ENCODE results near the gene RAPGEF5.

RAPGEF5 gene

GRCh38 chr7:22378199-22378980, 21.4 kb upstream of the RAPGEF5 start:
- no peak for DNase-seq (ENCODE audit: low spot score)

DNA sequence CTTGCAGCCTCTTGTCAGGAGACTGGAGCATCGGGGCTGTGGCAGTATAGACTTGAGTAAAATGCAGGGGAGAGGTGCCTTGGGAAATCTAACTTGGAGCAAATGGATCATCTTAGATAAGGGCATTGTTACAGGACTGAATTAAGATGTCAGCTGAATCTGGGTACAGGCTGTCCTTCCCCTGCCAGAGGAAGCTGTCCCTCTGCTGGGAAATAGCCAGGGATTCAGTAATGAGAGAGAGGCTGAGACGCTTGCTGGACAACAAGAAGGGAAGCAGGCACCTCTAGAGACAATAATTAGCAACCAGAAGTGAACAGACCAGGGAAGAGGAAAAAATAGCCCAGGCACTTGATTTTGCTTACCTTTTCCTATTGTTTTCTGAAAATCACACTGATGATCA, 20.7 kb upstream of the RAPGEF5 start:
- DNase-seq (ENCODE audit: low spot score): no peak

DNA sequence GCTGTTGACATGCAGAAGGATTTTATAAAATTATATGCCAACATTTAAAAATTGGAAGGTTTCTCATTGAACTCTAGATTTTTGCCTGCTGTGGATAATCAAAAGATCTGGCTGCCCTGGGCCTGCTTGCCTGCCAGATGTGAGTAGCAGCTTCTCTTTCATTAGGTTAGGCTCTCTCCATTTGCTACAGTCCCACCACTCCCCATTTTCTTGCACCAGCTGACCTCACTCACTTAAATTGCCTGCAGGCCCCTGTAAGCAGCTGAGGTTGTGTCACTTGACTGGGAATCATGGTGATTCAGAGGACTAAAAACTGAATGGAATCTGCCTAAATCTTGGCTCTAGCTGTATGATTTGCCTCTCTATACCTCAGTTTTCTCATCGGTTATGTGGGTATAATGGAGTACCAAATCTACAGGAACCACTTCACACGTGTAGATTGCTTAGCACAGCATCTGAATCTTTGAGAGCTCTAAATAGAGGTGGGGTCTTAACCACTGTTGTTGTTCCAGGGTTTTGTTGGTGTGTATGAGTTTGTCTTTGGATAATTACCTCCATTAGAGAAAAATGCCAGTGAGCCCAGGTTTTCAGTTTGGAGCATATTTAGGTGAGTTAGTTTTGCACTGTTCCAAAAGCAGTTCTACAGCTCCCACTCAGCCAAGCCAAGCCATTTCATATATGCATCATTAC, 18.6 kb upstream of the RAPGEF5 start:
- DNase-seq (ENCODE audit: low spot score): no peak

DNA sequence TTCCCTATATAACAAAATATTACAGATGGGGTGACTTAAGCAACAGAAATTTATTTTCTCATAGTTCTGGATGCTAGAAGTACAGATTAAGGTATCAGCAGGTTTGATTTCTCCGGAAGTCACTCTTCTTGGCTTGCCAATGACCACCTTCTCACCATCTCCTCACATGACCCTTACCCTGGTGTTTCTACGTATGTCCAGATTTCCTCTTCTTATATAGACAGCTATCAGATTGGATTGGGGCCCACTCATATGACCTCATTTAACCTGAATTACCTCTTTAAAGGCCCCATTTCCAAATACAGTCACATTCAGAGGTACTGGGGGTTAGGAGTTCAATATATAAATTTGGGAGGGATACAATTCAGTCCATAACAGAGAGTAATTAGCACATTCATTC, 17.0 kb upstream of the RAPGEF5 start:
- DNase-seq (ENCODE audit: low spot score): no peak

- DNase-seq (ENCODE audit: low spot score): no peak
These were observed 16.4 kb upstream of the RAPGEF5 start for GRCh38 chr7:22373388-22373787.

- no peak for DNase-seq (ENCODE audit: low spot score)
These were observed 15.9 kb upstream of the RAPGEF5 start for GRCh38 chr7:22372863-22373262.

DNA sequence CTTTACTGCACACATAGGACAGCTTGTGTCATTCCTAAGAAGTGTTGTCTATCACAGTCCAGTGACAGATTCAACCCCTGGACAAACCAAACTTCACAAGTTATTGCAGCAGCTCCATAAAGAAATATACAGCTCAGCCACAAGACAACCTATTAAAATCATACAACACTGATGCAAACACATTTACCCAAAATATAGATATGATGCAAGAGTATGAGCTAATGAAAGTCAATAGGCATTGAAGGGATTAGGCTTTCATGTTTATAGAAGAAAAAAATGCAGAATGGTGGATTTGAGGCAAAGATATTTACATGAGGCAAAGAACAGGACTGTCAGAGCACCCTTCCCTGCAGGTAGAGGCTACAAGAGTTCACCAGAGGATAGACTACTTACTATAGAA, 14.9 kb upstream of the RAPGEF5 start:
- no peak for DNase-seq (ENCODE audit: low spot score)

- DNase-seq (ENCODE audit: low spot score): no peak
These were observed 7.9 kb upstream of the RAPGEF5 start for GRCh38 chr7:22364900-22365299.

- no peak for DNase-seq (ENCODE audit: low spot score)
These were observed 6.9 kb upstream of the RAPGEF5 start for GRCh38 chr7:22363756-22364422.

DNA sequence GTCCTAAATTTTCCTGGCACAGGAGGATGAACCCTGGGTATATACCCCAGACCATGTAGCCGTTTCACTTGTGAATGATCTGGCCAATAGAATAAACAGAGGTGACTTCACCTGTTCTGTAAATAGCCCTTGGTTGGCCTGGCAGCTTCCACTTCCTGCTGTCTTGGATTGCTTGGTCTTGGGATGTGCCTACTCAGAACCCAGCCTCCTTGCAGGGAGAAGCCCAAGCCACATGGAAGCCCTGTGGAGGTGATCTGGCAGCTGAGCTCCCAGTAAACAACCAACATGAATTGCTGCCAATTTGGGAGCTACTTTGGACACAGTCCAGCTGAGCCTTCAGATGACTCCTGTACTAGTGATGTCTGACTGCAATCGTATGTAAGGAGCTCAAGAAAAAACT, 4.8 kb upstream of the RAPGEF5 start:
- no peak for DNase-seq (ENCODE audit: low spot score)

GRCh38 chr7:22361320-22361719, 4.4 kb upstream of the RAPGEF5 start:
- no peak for DNase-seq (ENCODE audit: low spot score)

DNA sequence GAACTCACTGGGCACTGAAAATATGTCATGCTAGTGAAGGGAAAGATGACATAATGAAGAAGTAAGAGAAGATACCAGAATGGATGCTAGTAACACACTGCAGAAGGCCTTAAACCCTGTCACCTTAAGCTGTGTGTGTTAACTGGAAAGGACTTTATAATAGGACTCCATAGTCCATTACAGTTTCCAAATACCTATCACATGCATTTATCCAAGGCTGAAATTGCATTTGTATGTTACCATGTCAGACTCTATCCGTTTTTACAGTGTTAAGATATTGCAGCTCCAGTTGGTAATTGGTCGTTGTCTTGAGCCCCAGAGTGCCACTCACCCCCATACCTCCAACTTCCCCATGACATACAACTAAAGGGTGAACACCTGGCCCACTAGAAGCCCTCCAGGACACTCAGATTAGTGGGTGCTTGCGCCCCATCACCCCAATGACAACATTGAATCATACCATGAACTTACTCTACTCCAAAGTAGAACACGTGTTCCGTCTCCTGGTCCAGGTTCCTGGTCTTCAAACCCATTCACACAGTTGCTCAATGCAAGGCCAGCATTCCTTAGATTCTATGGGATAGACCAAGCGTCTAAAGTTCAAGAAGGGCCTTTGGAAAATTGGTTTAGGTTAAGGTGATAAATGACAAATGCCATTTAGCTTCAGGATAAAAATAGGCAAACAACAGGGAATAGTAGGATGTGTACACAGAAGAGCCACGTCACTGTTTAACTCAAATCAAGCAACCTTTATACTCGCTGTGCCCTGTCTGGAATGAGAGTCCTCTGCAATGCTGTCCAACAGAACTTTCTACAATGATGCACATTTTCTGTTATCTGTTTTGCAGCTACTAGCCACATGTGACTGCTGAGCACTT, 2.1 kb upstream of the RAPGEF5 start:
- DNase-seq (ENCODE audit: low spot score): no peak

DNA sequence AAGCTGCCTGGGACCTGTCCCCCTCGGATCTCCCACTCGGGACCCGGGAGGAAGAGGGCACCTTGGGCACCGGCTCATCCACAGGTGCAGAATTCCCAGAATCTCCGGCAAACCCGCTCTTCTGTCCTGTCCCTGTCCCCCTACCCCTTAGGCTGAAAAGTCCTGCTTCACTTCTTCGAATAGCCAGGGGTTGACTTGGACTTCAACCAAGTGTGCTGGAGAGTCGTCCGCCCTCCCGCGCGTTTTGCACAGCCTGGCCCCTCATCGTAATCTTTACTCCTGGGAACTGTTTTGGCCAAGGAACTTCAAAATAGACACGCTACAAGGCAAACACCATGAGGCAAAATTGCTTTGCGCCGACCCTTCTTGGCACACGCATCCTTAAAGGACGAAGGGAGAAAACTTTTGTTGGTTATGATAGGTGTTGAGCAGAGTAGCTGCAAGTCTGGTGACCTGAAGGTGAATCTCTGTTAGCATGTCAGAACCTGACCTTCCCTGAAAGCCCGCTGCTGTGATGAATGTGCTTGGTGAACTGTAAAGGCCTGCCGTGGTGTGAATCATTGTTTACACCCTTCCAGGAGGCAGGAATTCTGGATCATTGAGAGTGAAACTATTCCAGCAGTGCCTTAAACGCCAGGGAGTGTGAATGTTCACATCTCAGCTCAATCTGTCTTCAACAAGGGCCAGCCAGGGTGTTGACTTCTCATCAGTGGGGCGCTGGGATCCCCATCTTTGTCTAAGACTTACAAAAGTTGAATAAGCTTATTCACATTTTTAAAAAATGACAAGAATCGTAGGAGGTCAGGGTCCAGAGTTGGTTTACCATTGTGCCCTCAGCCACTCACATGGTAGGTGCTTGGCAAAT, 589 bp upstream of the RAPGEF5 start:
- no peak for DNase-seq (ENCODE audit: low spot score)

DNA sequence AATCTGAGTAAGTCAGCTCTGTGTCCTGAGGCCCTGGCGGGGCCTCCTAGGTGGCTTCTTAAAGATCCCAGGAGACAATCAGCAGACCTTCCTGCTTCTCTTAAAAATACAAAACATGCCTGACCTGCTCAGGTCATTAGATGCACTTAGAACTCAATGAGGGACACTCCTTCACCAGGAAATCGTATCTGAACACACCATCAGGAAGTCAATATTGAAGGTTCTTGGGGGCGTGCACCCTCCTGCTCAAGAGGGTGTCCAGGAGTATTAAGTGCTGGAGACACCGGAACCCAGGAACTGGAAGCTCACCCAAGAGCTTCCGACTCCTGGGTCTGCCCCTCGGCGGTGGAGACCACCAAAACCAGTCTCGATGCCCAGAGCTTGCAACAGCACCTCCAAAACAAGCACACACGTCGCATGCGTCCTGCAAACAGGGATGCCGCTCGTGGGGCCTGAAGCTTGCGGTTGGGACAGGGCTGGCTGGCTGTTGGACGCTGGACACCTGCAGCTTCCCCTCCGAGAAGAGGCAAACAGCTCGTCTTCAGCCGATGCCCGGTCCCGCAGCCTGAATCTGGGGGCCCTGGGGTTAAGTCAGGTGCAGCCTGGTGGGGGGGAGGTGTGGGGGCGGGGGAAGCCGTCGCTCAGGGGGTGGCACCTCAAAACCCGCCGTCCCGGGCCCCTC, 803 bp downstream of the RAPGEF5 start:
- DNase-seq (ENCODE audit: low spot score): no peak

DNA sequence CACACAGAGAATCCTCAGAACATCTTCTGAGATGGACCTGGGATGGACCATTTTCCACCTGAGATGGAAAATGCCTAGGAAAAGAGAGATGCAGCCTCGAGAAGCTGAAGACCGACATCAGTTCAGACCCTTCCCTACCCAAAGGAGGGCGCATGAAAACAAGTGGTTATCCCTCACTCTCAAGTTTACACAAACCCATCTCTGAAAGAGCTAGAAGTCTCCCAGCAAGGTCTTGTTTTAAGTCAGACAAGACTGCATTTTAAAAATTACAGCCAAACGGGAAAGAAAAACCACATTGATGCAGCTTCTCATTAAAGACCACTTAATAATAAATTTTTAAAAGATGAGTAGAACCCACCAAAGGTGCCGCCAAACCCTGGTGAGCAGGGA, 1.3 kb downstream of the RAPGEF5 start:
- DNase-seq (ENCODE audit: low spot score): no peak

- no peak for DNase-seq (ENCODE audit: low spot score)
These were observed 2.5 kb downstream of the RAPGEF5 start for GRCh38 chr7:22354462-22354861.

- no peak for DNase-seq (ENCODE audit: low spot score)
These were observed 4.1 kb downstream of the RAPGEF5 start for GRCh38 chr7:22352887-22353286.

DNA sequence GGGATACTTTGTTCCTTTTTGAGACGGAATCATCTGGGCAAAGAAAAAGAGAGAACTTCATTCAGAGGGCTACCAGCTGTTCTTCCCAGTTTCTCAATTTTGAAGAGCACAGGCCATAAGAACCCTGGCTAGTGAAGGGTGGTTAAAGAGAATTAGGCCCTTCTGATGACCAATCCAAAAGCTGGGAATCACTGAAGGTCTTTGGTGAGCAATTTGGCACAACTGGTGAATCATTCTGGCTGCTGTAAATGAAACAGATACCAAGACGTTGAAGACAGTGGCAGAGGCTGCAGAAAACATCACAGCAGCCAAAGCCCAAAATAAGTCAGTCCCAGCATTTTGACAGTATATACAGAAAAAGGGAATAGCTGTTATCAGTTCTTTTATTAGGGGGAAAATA, 5.1 kb downstream of the RAPGEF5 start:
- no peak for DNase-seq (ENCODE audit: low spot score)

GRCh38 chr7:22351329-22351692, 5.6 kb downstream of the RAPGEF5 start:
- no peak for DNase-seq (ENCODE audit: low spot score)

- DNase-seq (ENCODE audit: low spot score): no peak
These were observed 6.3 kb downstream of the RAPGEF5 start for GRCh38 chr7:22350466-22351328.

Measured in activated CD4-positive, alpha-beta T cell treated with anti-CD3 and anti-CD28 coated beads, Interleukin-2, Interleukin-4, amounts not matched to agents 100 ng/mL and 50 ng/mL, durations not matched to agents 16 hours and 8 hours (primary cell).